PC-9 (cell line): Measurements from ENCODE around the gene SIGLEC11. TPM values are rescaled to one million over a fixed set of nuclear protein-coding genes. Genes with fewer than 3 reads are reported as not detected.

Experiments
- BruUV-seq: library from RNA; stranded (reverse); fragments of 400-500 nt; replicated peaks from 2 replicates; lab custom pipeline; 2021; lab: Mats Ljungman, UMichigan
- CTCF ChIA-PET: fragments of 300-600 bp; sonication (Branson Sonifier 250); formaldehyde crosslinking; loops from one replicate; lab custom pipeline; 2022; ENCODE audit warnings: antibody characterized with exemption; lab: Charles Lee
- POLR2A ChIA-PET: fragments of 300-600 bp; sonication (Branson Sonifier 250); formaldehyde crosslinking; loops from one replicate; lab custom pipeline; 2022; ENCODE audit warnings: antibody characterized with exemption; ENCODE audit not compliant: unreplicated experiment; lab: Charles Lee
- DNase-seq, 2 experiments: peaks; one replicate each; pipeline versions ENCODE4 v3.0.0 to v3.0.0-alpha.2; 2015 to 2022; ENCODE audit warnings: mixed read lengths in 1 of 2
- H2AFZ ChIP-seq: fragments of 200-600 bp; sonication (generic); 2 replicates; pipeline ENCODE4 v1.8.1; 2017; ENCODE audit warnings: antibody characterized with exemption
- H3F3A ChIP-seq: fragments of 200-600 bp; sonication (generic); 2 replicates; pipeline ENCODE4 v1.8.1; 2017; ENCODE audit warnings: antibody characterized with exemption, mild to moderate bottlenecking, low read depth; ENCODE audit not compliant: insufficient read depth
- H3K27ac ChIP-seq: fragments of 200-600 bp; sonication (generic); 2 replicates; pipeline ENCODE4 v1.6.1; 2016; ENCODE audit warnings: mixed run types
- H3K27me3 ChIP-seq: fragments of 200-600 bp; sonication (generic); 2 replicates; pipeline ENCODE4 v1.6.1; 2016; ENCODE audit warnings: low read depth, mixed run types; ENCODE audit not compliant: insufficient read depth
- H3K36me3 ChIP-seq: fragments of 200-600 bp; sonication (generic); 2 replicates; pipeline ENCODE4 v1.6.1; 2016; ENCODE audit warnings: low read depth, mixed run types
- H3K4me1 ChIP-seq: fragments of 200-600 bp; sonication (generic); replicated peaks from 2 replicates; pipeline ENCODE4 v1.6.1; 2016; ENCODE audit warnings: mixed run types; ENCODE audit not compliant: insufficient read depth
- H3K4me2 ChIP-seq: fragments of 200-600 bp; sonication (generic); 2 replicates; pipeline ENCODE4 v1.6.1; 2017; ENCODE audit warnings: mixed run types
- H3K4me3 ChIP-seq: fragments of 200-600 bp; sonication (generic); 2 replicates; pipeline ENCODE4 v1.6.1; 2016; ENCODE audit warnings: mixed run types
- H3K79me2 ChIP-seq: fragments of 200-600 bp; sonication (generic); 2 replicates; pipeline ENCODE4 v1.6.1; 2017; ENCODE audit warnings: low read depth, mixed run types
- H3K9me2 ChIP-seq: fragments of 200-600 bp; sonication (generic); 2 replicates; pipeline ENCODE4 v1.8.1; 2017; ENCODE audit warnings: mild to moderate bottlenecking; ENCODE audit not compliant: insufficient read depth
- H3K9me3 ChIP-seq: fragments of 200-600 bp; sonication (generic); 2 replicates; pipeline ENCODE4 v1.8.1; 2016; ENCODE audit warnings: low read depth; ENCODE audit not compliant: insufficient read depth
- H4K20me1 ChIP-seq: fragments of 200-600 bp; sonication (generic); 2 replicates; pipeline ENCODE4 v1.8.1; 2017; ENCODE audit not compliant: insufficient read depth
- CTCF ChIP-seq: fragments of 200-600 bp; sonication (generic); conservative IDR thresholded peaks from 2 replicates; pipeline ENCODE4 v1.6.1; 2017; ENCODE audit warnings: mixed run types, antibody characterized with exemption, mild to moderate bottlenecking, moderate library complexity
- EZH2 ChIP-seq: fragments of 200-600 bp; sonication (generic); IDR thresholded peaks from 2 replicates; pipeline ENCODE4 v1.8.0; 2017; ENCODE audit warnings: antibody characterized with exemption, low read depth
- intact Hi-C: fragments of 100-400 bp; cut with micrococcal nuclease; formaldehyde crosslinking; loops from one replicate; pipeline ENCODE4 v1.10.0; 2022; ENCODE audit not compliant: unreplicated experiment
- total RNA-seq: library from RNA; stranded (reverse); gene quantifications from 2 replicates; pipeline ENCODE4 v1.2.3, GENCODE V29; 2021

The SIGLEC11 gene
- total RNA-seq, 1 experiment from 2014 or later: not detected

DNA sequence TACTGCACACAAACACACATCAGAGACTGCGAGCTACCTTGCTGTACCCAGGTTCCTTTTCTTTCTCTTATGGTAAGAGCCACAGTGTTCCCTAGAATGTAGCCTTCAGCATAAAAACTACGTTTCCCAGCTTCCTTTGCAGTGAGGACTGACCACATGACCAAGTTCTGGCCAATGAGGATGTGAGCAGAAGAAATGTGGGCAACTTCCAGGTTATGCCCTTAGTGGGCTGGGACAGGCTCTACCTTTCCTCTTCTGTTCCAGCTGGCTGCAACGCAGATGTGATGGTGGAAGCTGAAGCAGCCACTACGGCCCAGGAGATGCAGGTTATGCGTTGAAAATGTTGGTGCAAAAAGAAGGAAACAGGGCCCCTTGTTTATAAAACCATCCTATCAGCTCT is 36.7 kb upstream of the SIGLEC11 start:
- no peaks in the 10 kb centered on the region for H3F3A ChIP-seq
- H2AFZ ChIP-seq: no peak overlapping the region
- CTCF ChIA-PET: no interaction called here
- no peak overlapping the region for H3K4me2 ChIP-seq
- DNase-seq: no peak
- 0 out of 2 replicates have a peak, but pooled peaks cover 17% of the 10 kb centered on the region for H3K36me3 ChIP-seq
- H3K9me3 ChIP-seq: no peaks in the 10 kb centered on the region
- H4K20me1 ChIP-seq: peaks cover 4% of the 10 kb centered on the region; the same call in 1 of the 2 replicates
- no peaks in the 10 kb centered on the region for H3K9me2 ChIP-seq
- no peak overlapping the region for H3K4me3 ChIP-seq
- no TSS peak for BruUV-seq
- no peak overlapping the region for H3K27ac ChIP-seq
- no peaks in the 10 kb centered on the region for H3K79me2 ChIP-seq
- POLR2A ChIA-PET: interaction anchor here (0.7 kb wide), 1 partner anchor 43 kb away, joined by 3 read pairs; no protein-coding TSS in a partner anchor
- no peak for TF ChIP-seq EZH2
- no peak for TF ChIP-seq CTCF
- H3K27me3 ChIP-seq: no peaks in the 10 kb centered on the region
- no peaks in the 10 kb centered on the region for H3K4me1 ChIP-seq
- intact Hi-C loops: no loop called here

GRCh38 chr19:49988433-49988832 is 27.5 kb upstream of the SIGLEC11 start:
- H3K9me2 ChIP-seq: no peaks in the 10 kb centered on the region
- TF ChIP-seq CTCF (no peak), EZH2 (no peak)
- H3K27me3 ChIP-seq: no peaks in the 10 kb centered on the region
- no TSS peak for BruUV-seq
- intact Hi-C loops: no loop called here
- ChIA-PET CTCF (no interaction called here), POLR2A (no interaction called here)
- no peaks in the 10 kb centered on the region for H3K9me3 ChIP-seq
- H3K4me3 ChIP-seq: no peak overlapping the region
- no peaks in the 10 kb centered on the region for H3K4me1 ChIP-seq
- no peak overlapping the region for H3K4me2 ChIP-seq
- no peaks in the 10 kb centered on the region for H3K79me2 ChIP-seq
- no peak overlapping the region for H3K27ac ChIP-seq
- no peak overlapping the region for H2AFZ ChIP-seq
- peaks cover 7% of the 10 kb centered on the region; the same call in 1 of the 2 replicates for H3K36me3 ChIP-seq
- peaks cover 34% of the 10 kb centered on the region for H4K20me1 ChIP-seq
- no peak for DNase-seq
- peaks cover 23% of the 10 kb centered on the region for H3F3A ChIP-seq

- Histone ChIP-seq H3K4me1 (no peaks in the 10 kb centered on the region), H3F3A (peaks cover 23% of the 10 kb centered on the region), H2AFZ (no peak overlapping the region), H4K20me1 (peaks cover 38% of the 10 kb centered on the region), H3K27ac (no peak overlapping the region), H3K27me3 (no peaks in the 10 kb centered on the region), H3K9me2 (no peaks in the 10 kb centered on the region), H3K36me3 (peaks cover 7% of the 10 kb centered on the region; the same call in 1 of the 2 replicates), H3K4me3 (no peak overlapping the region), H3K9me3 (no peaks in the 10 kb centered on the region), H3K4me2 (no peak overlapping the region), H3K79me2 (no peaks in the 10 kb centered on the region)
- ChIA-PET POLR2A (no interaction called here), CTCF (no interaction called here)
- no peak for DNase-seq
- intact Hi-C loops: no loop called here
- TF ChIP-seq CTCF (no peak), EZH2 (no peak)
- no TSS peak for BruUV-seq
These were observed 27.0 kb upstream of the SIGLEC11 start for GRCh38 chr19:49988007-49988406.
